HG02623 (cell line): ENCODE results near the gene PPIC.

Experiments
- ATAC-seq: cut with Tn5 transposase; IDR thresholded peaks from one replicate; pipeline ENCODE4 v1.9.1; 2021; ENCODE audit warnings: moderate library complexity; ENCODE audit not compliant: unreplicated experiment

PPIC gene

GRCh38 chr5:123036391-123037103 lies at the start of gene PPIC:
TSS of gene PPIC (minus strand) at chr5:123036725. CDS start at chr5:123036625, 100 bp downstream.
- peak; percentile 63 for ATAC-seq

DNA sequence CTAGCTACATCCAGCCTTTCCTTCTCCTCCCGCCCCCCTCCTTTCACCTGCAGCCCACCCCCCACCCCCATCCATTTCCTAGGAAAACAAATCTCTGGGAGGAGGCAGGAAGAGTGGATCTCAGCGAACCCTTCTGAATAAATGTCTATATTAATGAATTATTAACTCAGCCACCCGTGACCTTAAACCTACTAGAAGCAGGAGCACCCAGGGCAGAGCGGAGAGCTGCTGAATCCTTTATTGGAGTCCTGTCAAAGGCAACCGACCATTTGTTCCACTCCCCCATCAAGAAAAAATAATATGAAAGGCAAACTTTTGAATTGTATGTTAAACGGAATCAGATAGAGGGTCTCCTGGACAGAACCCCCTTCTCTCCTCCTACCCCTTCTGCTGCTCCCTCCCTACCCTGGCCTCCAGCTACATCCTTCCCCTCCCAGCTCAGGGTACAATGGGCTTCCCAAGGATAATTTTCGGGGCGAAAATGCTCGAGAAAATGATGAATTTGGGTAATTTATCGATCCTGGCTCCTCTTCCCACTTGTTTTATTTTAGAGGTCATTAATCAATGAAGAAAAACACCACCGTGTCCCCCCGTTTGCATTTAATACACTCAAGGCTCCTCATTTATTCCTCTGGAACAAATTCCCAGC lies 49.2 kb upstream of the PPIC start:
- no peak for ATAC-seq

DNA sequence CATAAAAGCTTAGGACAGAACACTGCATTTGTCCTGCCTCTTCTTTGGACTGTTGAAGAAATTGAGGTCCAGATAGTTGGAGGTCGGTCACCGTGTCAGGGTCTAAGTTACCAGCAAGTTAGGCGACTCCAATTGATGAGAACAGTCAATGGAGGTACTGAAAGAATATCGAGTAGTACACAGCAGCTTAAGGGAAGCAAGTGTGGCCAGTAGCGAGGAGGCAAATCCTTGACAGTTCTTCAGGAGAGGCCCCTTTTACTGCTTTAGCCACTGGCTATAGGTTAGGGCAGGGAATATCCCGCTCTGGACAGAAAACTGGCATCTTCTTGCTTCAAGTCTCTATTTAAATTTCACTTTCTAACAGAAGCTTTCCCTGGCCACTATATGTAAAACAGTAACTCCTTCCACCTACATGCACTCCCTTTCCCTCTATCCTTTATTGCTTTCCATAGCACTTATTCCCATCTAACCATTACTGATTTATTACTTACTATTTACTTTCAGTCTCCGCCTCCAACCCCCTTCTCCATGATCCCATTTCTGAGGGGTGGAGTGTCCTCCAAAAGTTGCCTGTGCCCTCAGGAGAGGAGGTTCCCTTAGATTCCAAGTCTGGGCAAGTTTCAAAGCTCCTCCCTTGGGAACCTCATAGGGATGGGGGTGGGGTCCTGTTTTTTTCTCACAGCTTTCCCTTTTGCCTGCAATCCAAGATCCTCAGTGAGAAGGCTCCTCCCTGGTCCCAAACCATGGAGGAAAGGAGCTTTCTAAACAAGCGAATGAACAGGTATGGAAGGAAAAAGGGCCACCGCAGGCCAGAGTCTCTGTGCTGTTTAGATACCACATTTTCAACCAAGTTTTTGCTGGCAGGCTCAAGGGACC lies 48.4 kb upstream of the PPIC start:
- no peak for ATAC-seq

- no peak for ATAC-seq
Observed at GRCh38 chr5:123083298-123083697, 46.8 kb upstream of the PPIC start.

GRCh38 chr5:123080215-123080614 lies 43.7 kb upstream of the PPIC start:
- ATAC-seq: no peak

GRCh38 chr5:123075521-123076163 lies 39.1 kb upstream of the PPIC start:
- ATAC-seq: no peak

- ATAC-seq: no peak
Observed at GRCh38 chr5:123068368-123068938, 31.9 kb upstream of the PPIC start.

DNA sequence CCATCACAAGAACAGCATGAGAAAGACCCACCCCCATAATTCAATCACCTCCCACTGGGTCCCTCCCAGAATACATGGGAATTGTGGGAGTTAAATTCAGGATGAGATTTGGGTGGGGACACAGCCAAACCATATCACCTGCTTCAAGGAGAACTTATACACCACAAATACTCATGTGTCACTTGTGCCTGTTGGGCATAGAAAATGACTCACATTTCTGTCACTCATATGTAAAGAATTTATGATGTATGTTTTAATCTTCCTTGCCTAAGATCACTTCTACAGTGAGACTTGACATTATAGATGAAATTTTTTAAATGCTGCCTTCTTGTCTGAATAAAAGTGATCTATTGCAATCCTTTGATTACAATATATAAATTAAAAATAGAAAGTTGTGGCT lies 29.5 kb upstream of the PPIC start:
- no peak for ATAC-seq

GRCh38 chr5:123059455-123059854 lies 22.9 kb upstream of the PPIC start:
- no peak for ATAC-seq

- no peak for ATAC-seq
Observed at GRCh38 chr5:123051206-123051605, 14.7 kb upstream of the PPIC start.

- no peak for ATAC-seq
Observed at GRCh38 chr5:123047706-123048105, 11.2 kb upstream of the PPIC start.

GRCh38 chr5:123046222-123046621 lies 9.7 kb upstream of the PPIC start:
- no peak for ATAC-seq

- no peak for ATAC-seq
Observed at GRCh38 chr5:123044926-123045617, 8.5 kb upstream of the PPIC start.

DNA sequence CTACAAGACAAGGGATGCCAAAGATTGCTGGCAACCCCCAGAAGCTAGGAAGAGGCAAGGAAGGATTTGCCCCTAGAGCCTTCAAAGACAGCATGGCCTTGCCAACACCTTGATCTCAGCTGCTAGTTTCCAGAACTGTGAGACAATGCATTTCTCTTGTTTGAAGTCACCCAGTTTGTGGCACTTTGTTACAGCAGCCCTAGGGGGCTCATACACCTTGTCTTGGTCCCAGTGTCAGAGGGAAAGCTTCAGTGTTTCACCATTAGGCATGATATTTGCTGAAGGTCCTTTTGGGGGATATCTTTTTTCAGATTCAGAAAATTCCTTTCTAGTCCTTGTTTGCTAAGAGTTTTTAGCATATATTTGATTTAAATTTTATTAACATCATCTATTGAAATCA lies 3.1 kb upstream of the PPIC start:
- no peak for ATAC-seq

GRCh38 chr5:123037104-123037418 lies 536 bp upstream of the PPIC start:
- no peak for ATAC-seq

DNA sequence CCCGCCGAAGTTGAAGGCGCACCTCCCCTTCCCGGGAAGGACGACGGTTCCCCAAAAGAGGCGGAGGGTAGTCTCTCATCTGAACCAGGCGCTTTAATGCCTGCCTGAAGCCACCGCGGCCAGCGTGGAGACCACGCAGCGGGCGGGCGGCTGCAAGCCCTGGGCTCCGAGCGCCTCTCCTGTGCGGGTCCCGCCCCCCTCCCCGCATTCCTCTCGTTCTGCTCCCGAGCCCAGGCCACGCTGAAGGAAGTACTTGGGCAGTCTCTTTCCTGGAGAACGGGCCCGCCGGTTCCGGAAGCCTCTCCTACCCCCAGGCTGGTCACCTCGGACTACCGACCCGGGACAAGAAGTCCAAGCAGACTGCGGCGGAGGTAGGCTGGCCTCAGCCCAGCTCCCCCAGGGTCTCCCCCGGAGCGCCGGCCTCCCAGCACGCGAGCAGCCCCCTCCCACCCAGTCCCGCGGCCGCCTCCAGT lies 571 bp downstream of the PPIC start:
- peak; percentile 14 for ATAC-seq

GRCh38 chr5:123035360-123035917 lies 1.1 kb downstream of the PPIC start:
- no peak for ATAC-seq

DNA sequence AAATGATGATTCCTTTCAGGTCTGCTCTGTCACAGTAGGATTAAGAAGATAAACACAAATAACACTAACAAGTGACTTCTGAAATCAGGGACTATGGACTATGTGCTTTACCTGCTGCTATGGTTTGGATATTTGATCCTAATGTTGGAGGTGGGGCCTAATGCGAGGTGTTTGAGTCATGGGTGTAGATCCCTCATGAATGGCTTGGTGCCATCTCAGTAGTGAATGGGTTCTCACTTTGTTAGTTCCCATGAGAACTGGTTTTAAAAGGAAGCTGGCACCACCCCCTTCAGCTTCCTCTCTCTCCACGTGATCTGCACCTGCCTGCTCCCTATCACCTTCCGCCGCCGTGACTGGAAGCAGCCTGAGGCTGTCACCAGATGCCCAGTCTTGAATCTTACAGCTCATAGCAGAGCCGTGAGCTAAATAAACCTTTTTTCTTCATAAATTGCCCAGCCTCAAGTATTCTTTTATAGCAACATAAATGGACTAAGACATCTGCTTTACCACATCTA lies 3.3 kb downstream of the PPIC start:
- no peak for ATAC-seq

DNA sequence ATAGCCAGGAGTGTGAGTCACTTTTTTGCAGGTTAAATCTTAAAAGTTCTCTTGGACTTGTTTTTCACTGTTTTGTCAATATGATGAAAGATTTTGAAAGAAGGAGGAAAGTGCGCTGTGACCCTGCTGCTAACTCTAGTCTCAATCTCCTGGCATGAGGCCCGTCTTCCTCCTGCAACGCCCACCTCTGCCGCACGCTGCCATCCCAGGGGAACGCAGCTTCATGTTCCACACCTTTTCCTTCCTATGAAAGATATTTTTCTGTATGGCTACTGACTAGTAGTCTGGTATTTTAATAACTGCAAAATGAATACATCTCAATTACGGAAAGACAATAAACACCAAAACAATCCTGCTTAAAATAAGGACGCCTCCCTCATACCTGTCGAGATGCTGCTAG lies 8.3 kb downstream of the PPIC start:
- no peak for ATAC-seq

DNA sequence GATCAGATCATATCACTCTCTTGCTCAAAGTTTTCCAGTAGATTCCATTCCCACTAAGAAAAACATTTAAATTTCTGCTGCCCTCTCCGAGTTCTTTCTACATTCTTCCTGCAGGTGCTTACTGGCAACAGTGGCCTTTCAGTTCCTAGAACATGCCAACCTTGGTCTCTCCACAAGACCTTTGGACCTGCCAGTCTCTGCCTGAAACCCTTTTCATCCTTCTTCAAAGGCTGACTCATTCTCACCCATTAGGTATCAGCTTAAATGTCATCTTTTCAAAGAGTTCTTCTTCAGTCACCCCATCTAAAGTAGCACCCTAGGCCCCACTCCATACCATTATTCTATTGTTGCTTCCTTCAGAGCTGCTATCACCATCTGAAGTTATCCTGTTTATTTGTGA lies 21.8 kb downstream of the PPIC start:
- ATAC-seq: no peak
